ENCODE data around the gene CCDC85B.

Gene CCDC85B

GRCh38 chr11:65917077-65917433, 26.6 kb downstream of the CCDC85B start:
- H3K4me1 Mint-ChIP-seq = peaks cover 49% of the 10 kb centered on the region
- peak overlapping the region; percentile 60 for H3K27ac Mint-ChIP-seq
- H3K9me3 Mint-ChIP-seq = no peaks in the 10 kb centered on the region
- DNase-seq (no peak), ATAC-seq (no peak)
- no peaks in the 10 kb centered on the region for H3K27me3 Mint-ChIP-seq
- H3K36me3 Mint-ChIP-seq (ENCODE audit: low read depth) = peaks cover under 1% of the 10 kb centered on the region
- H3K4me3 Mint-ChIP-seq = peak overlapping the region; percentile 61

- Mint-ChIP-seq H3K27me3 (no peaks in the 10 kb centered on the region), H3K27ac (peak overlapping the region; percentile 78), H3K4me3 (peak overlapping the region; percentile 90), H3K4me1 (peaks cover 50% of the 10 kb centered on the region), H3K36me3 (ENCODE audit: low read depth) (peaks cover 6% of the 10 kb centered on the region), H3K9me3 (no peaks in the 10 kb centered on the region)
- no peak for ATAC-seq
- DNase-seq = no peak
Observed at GRCh38 chr11:65917434-65918210, 27.1 kb downstream of the CCDC85B start.

- peak within 1 kb of the TSS; percentile 90 for H3K4me3 Mint-ChIP-seq
- H3K9me3 Mint-ChIP-seq = no peaks in the 10 kb centered on the region
- peaks cover 8% of the 10 kb centered on the region for H3K36me3 Mint-ChIP-seq (ENCODE audit: low read depth)
- H3K4me1 Mint-ChIP-seq = peaks cover 49% of the 10 kb centered on the region
- peak within 1 kb of the TSS; percentile 87 for H3K27ac Mint-ChIP-seq
- no peak for DNase-seq
- no peaks in the 10 kb centered on the region for H3K27me3 Mint-ChIP-seq
- peak; percentile 59 for ATAC-seq
Observed at GRCh38 chr11:65918211-65919140, 28.0 kb downstream of the CCDC85B start, which contains the start of gene C11orf68. TSS of gene C11orf68 (minus strand) at chr11:65919062. CDS start at chr11:65919031, 31 bp downstream.

GRCh38 chr11:65919141-65919572, 28.7 kb downstream of the CCDC85B start, which contains the start of gene DRAP1:
TSS of gene DRAP1 (plus strand) at chr11:65919426. CDS start at chr11:65919502, 76 bp downstream.
- Mint-ChIP-seq H3K4me3 (peak within 1 kb of the TSS; percentile 90), H3K27me3 (no peaks in the 10 kb centered on the region), H3K27ac (peak within 1 kb of the TSS; percentile 87), H3K9me3 (no peaks in the 10 kb centered on the region), H3K4me1 (peaks cover 49% of the 10 kb centered on the region), H3K36me3 (ENCODE audit: low read depth) (peaks cover 8% of the 10 kb centered on the region)
- ATAC-seq = peak; percentile 92
- peak; percentile 99 for DNase-seq

- DNase-seq (peak; percentile 53), ATAC-seq (peak; percentile 44)
- Mint-ChIP-seq H3K4me3 (peak overlapping the region; percentile 90), H3K4me1 (peaks cover 45% of the 10 kb centered on the region), H3K36me3 (ENCODE audit: low read depth) (peaks cover 8% of the 10 kb centered on the region), H3K27ac (peak overlapping the region; percentile 87), H3K9me3 (no peaks in the 10 kb centered on the region), H3K27me3 (no peaks in the 10 kb centered on the region)
Observed at GRCh38 chr11:65919573-65920371, 29.3 kb downstream of the CCDC85B start.

- ATAC-seq (no peak), DNase-seq (no peak)
- no peaks in the 10 kb centered on the region for H3K9me3 Mint-ChIP-seq
- H3K36me3 Mint-ChIP-seq (ENCODE audit: low read depth) = peaks cover 8% of the 10 kb centered on the region
- peak overlapping the region; percentile 87 for H3K27ac Mint-ChIP-seq
- H3K27me3 Mint-ChIP-seq = no peaks in the 10 kb centered on the region
- H3K4me3 Mint-ChIP-seq = peak overlapping the region; percentile 90
- peaks cover 39% of the 10 kb centered on the region for H3K4me1 Mint-ChIP-seq
Observed at GRCh38 chr11:65920372-65920802, 29.9 kb downstream of the CCDC85B start.

GRCh38 chr11:65921033-65921555, 30.6 kb downstream of the CCDC85B start:
- Mint-ChIP-seq H3K27ac (no peak overlapping the region), H3K4me3 (peak overlapping the region; percentile 90), H3K36me3 (ENCODE audit: low read depth) (peaks cover 8% of the 10 kb centered on the region), H3K4me1 (peaks cover 35% of the 10 kb centered on the region), H3K9me3 (no peaks in the 10 kb centered on the region), H3K27me3 (no peaks in the 10 kb centered on the region)
- no peak for ATAC-seq
- no peak for DNase-seq

GRCh38 chr11:65921876-65922275, 31.4 kb downstream of the CCDC85B start:
- no peaks in the 10 kb centered on the region for H3K9me3 Mint-ChIP-seq
- no peak for ATAC-seq
- H3K27ac Mint-ChIP-seq = no peak overlapping the region
- DNase-seq = no peak
- H3K27me3 Mint-ChIP-seq = no peaks in the 10 kb centered on the region
- peaks cover 27% of the 10 kb centered on the region for H3K4me1 Mint-ChIP-seq
- peaks cover 8% of the 10 kb centered on the region for H3K36me3 Mint-ChIP-seq (ENCODE audit: low read depth)
- H3K4me3 Mint-ChIP-seq = no peak overlapping the region

- Mint-ChIP-seq H3K9me3 (no peaks in the 10 kb centered on the region), H3K36me3 (ENCODE audit: low read depth) (peaks cover 8% of the 10 kb centered on the region), H3K4me3 (no peak overlapping the region), H3K27ac (no peak overlapping the region), H3K4me1 (peaks cover 28% of the 10 kb centered on the region), H3K27me3 (no peaks in the 10 kb centered on the region)
- ATAC-seq (no peak), DNase-seq (no peak)
Observed at GRCh38 chr11:65922565-65922964, 32.1 kb downstream of the CCDC85B start.

- Mint-ChIP-seq H3K27me3 (no peaks in the 10 kb centered on the region), H3K4me3 (no peak overlapping the region), H3K36me3 (ENCODE audit: low read depth) (peaks cover 8% of the 10 kb centered on the region), H3K27ac (no peak overlapping the region), H3K4me1 (peaks cover 42% of the 10 kb centered on the region), H3K9me3 (no peaks in the 10 kb centered on the region)
- DNase-seq = no peak
- ATAC-seq = no peak
Observed at GRCh38 chr11:65925397-65925796, 34.9 kb downstream of the CCDC85B start.

GRCh38 chr11:65927904-65928397, 37.5 kb downstream of the CCDC85B start:
- no peaks in the 10 kb centered on the region for H3K9me3 Mint-ChIP-seq
- no peaks in the 10 kb centered on the region for H3K27me3 Mint-ChIP-seq
- H3K36me3 Mint-ChIP-seq (ENCODE audit: low read depth) = no peaks in the 10 kb centered on the region
- peak overlapping the region; percentile 69 for H3K4me3 Mint-ChIP-seq
- peak overlapping the region; percentile 90 for H3K27ac Mint-ChIP-seq
- DNase-seq (peak; percentile 73), ATAC-seq (peak; percentile 86)
- peaks cover 52% of the 10 kb centered on the region for H3K4me1 Mint-ChIP-seq

GRCh38 chr11:65928667-65929066, 38.2 kb downstream of the CCDC85B start:
- Mint-ChIP-seq H3K36me3 (ENCODE audit: low read depth) (no peaks in the 10 kb centered on the region), H3K4me3 (peak overlapping the region; percentile 69), H3K27ac (peak overlapping the region; percentile 90), H3K27me3 (no peaks in the 10 kb centered on the region), H3K4me1 (peaks cover 51% of the 10 kb centered on the region), H3K9me3 (no peaks in the 10 kb centered on the region)
- DNase-seq (no peak), ATAC-seq (no peak)

GRCh38 chr11:65931773-65932557, 41.5 kb downstream of the CCDC85B start:
- Mint-ChIP-seq H3K27ac (no peak overlapping the region), H3K9me3 (no peaks in the 10 kb centered on the region), H3K36me3 (ENCODE audit: low read depth) (no peaks in the 10 kb centered on the region), H3K27me3 (no peaks in the 10 kb centered on the region), H3K4me3 (no peak overlapping the region), H3K4me1 (peaks cover 50% of the 10 kb centered on the region)
- DNase-seq = no peak
- ATAC-seq = peak; percentile 47
